Stimulated activated CD8-positive, alpha-beta memory T cell treated with anti-CD3 and anti-CD28 coated beads, Interleukin-4, amount 100 ng/mL, for 48 hours (primary cell): ENCODE results near the gene ACRBP.

ENCODE experiments used
- DNase-seq: peaks from one replicate; pipeline ENCODE4 v3.0.0-alpha.2; 2020

Gene ACRBP

DNA sequence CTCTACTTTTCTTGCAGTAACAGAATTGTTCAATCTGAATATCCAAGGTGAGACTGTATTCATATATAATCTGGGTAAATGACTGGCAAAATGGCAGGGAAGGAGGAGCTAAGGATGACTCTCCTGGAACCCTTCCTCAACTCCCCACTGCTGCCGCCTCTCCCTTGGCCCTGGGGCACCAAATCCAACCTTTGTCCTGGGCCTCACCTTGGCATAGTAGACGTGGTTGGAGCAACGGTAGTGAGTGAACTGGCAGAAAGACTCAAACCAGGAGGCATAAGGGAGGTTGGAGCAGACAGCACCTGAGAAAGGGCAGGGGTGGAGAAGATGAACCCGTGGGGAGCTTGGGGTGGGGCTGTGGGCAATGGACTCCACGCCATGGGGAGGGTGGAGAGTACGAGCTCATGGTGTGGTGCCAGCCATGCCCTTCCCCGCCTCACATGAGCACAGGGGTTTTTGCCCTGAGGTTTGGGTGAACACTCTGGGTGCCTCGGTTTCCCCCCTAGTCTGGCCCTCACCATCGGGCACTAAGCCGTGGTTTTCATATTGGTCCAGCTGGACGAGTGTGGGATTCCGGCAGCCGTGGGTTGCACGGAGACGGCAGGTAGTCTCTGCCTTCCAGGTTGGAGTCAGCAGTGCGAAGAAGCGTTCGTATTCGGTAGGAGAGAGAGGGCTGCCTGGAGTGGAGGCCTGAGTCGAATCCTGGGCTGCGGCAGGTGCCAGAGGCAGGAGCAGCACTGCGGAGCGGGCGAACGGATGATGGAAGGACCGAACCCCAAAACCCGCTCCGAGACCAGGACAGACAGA lies 753 bp downstream of the ACRBP start:
- DNase-seq, result no peak

- no peak for DNase-seq
Observed at GRCh38 chr12:6644903-6645302, 2.3 kb downstream of the ACRBP start.

DNA sequence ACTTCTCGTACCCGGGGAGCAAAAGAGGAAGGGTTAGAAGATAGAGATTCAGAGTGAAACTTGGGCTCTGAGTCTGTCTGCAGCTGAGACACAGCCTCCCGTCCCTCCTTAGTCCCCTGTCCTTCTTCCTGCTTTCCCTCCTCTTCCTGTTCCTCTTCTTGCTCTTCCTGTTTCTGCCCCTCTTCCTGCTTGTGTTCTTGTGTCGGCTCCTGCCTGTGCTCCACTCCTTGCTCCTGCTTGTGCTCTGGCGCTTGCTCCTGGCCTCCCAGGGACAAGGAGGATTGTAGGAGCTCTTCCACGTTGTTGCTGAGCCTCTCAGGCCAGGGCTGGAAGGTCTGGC lies 3.0 kb downstream of the ACRBP start:
- no peak for DNase-seq

- no peak for DNase-seq
Observed at GRCh38 chr12:6643569-6644256, 3.5 kb downstream of the ACRBP start.

DNA sequence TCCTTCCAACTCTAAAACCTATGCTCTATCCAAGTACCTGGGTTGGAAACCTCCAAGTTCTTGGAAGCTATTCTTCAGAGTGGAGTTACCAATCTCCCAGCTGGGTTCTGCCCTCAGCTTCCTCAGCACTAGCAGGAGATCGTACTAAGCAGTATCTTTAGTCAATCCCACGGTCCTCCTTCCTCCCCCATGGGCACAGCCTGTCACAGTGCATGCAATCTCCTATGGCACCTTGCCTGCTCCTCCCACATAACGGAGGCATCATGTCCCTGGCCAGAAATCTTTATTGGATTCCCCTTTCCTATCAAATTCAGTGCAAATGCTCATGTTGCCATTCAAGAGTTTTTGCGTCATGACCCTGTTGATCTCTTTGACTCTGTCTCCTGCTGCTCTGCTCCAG lies 6.1 kb downstream of the ACRBP start:
- DNase-seq, result no peak

GRCh38 chr12:6640497-6640896 lies 6.7 kb downstream of the ACRBP start:
- DNase-seq, result no peak

GRCh38 chr12:6639151-6639801 lies 8.0 kb downstream of the ACRBP start:
- no peak for DNase-seq

- DNase-seq, result no peak
Observed at GRCh38 chr12:6638305-6638704, 8.9 kb downstream of the ACRBP start.

- DNase-seq, result peak; percentile 61
Observed at GRCh38 chr12:6635856-6636531, 11.2 kb downstream of the ACRBP start, which contains the start of gene LPAR5. TSS of gene LPAR5 (minus strand) at chr12:6635959. CDS start at chr12:6621248, 14,711 bp downstream.

GRCh38 chr12:6635375-6635855 lies 11.8 kb downstream of the ACRBP start:
- peak; percentile 79 for DNase-seq

DNA sequence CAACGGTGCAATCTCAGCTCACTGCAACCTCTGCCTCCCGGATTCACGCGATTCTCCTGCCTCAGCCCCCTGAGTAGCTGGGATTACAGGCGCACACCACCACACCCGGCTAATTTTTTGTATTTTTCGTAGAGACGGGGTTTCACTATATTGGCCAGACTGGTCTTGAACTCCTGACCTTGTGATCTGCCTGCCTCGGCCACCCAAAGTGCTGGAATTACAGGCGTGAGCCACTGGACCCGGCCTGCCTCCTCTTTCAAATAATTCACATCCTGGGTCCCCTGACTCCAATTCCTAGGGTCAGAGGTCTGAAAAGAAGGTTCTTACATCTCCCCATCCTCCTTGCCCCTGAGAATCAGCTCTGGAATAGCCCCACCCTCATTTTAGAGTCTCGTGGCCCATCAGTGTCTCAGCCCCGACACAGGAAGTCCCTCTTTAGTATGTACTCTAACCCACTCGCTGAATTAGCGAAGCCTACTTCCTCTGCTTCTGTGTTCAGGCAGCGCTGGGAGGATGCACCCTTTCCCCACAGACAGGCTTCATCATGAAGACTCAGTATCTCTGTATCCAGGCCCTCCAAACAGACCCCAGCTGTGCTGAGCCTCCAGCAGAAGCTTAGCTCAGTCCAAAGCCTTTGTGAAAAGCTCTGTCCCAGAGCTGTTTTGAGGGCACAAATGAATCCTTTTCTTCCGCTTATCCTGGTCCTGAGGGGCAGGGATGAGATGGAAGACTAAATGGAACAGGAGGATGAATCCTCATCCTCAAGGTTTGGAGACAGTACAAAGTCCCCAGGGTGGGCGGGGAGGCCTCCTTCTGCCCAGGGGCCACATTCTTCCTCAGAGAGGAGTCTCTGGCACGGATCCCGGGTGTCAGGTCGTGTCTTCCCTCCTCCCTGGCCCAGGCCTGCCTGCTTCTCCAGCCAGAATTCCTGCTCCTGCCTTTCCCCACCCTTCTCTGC lies 14.9 kb downstream of the ACRBP start:
- DNase-seq, result peak; percentile 64

DNA sequence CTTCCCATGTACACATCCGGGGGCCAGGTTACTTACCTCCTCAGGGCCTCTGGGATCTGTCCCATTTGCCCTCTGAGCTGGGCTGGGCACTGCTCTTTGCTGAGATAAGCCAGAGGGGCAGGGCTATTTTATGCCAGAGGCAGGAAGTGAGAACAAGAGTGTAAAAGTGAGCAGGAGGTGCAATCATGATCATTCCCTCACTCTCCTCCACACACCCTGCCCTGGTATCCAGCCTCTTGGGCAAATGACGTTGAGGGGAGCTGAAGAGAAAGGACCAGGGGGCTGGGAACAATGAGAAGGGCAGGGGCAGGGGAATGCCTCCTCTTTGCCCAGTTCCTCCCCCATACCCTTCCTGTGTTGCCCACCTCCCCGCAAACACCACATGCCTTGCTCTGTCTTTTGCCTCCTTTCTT lies 15.7 kb downstream of the ACRBP start:
- peak; percentile 47 for DNase-seq

GRCh38 chr12:6630736-6631135 lies 16.5 kb downstream of the ACRBP start:
- no peak for DNase-seq

DNA sequence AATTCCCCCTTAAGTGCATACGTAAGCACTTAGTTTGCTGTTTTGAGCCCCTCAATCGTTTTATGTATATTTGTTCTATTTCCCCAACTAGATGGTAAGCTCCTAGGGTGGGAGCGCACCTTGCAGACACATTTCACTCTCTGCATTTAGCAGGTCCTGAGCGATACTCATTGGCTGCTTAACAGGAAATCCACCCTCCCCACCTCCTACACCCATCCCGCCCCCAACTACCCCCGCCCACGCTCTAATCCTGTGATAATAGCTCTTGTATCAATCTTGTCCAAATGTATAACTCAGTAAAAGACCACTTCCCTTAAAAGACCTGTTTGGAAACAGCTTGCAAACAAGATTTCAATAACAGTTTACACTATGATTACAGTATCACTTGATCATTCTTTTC lies 19.6 kb downstream of the ACRBP start:
- DNase-seq, result no peak

- no peak for DNase-seq
Observed at GRCh38 chr12:6626654-6627283, 20.5 kb downstream of the ACRBP start.

- DNase-seq, result no peak
Observed at GRCh38 chr12:6620885-6621274, 26.4 kb downstream of the ACRBP start.

DNA sequence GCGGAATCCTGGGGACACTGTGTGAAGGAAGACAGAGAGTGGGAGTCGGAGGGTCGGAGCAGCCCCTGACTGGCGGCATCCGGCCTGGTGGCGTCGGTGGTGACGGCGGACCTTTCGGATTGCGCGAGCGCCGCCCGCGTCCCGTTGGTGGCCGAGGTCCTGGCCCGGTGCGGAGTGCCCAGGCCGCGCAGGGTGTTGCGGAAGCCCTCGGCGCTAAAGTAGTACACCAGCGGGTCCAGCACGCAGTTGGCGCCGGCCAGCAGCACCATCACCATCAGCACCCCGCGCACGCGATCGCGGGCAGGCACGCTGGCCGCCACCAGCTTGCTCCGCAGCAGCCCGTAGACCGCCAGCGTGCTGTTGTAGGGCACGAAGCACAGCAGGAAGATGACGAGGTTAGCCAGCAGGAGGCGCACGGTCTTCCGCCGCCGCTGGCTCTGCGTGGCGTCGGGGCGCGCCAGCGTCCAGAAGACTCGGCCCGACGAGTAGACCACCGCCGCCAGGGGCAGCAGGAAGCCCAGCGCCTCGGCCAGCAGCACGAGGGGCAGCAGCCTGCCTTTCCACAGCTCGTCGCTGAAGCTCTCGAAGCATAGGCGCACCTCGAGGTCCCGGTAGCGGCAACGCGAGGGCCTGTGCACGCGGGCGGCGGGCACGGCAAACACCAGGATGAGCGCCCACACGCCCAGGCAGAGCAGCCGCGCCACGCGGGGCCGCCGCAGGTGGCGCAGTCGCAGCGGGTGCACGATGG lies 26.9 kb downstream of the ACRBP start:
- DNase-seq, result peak; percentile 64

DNA sequence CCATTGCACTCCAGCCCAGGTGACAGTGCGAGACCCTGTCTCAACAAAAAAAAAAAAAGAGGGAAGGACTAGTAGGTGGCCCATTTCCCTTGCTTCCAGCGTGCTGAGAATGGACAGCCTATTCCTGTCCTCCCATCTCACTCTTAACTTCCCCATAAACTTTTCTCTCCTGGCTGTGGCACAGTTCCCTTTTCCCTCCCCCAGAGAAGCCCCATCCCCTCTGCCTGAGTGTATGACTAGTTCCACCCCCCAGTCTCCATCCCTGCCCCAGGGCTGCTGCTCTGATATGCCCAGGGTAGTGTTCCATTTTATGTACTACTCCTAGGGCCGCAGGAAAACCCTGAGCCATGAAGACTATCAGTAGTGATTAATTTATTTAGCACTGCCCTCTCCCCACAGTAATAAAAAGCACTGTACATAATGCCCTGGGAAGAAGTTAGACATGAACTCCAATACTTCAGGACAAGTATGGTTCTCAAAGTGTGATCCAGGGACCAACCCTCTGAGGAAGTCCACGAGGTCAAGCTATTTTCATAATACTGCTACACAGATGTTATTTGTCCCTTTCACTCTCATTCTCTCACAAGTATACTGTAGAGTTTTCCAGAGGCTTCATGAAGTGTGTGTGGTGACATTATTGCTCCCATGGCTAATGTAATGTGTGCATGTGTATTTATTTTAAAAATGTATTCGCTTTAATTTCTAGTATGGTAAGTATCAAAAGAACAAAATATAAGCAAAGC lies 28.6 kb downstream of the ACRBP start:
- DNase-seq, result no peak

DNA sequence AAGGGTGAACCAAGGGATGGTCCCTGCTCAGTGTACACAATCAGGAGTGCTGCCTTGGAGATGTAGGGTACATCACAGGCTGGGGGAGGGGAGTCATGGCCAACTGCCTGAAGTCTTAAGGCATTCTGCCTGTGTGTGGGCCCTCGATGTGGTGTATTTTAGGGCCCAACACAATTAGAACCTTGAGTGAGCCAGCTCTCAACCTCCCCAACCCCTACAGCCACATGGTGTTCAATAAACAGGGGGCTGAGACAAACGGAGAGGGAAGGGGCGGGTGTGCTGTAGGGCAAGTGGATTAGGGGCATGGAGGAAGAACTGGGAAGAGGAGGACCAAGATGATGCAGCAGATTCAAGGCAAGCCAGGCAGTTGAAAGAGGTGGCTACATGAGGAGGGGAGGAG lies 31.4 kb downstream of the ACRBP start:
- no peak for DNase-seq
